Heart left ventricle (tissue), 13 donors: ENCODE data around the gene KRT80.

Source experiments
- CTCF ChIP-seq, 12 donors: fragments of 200-600 bp; sonication (generic) in 4 of 12; IDR thresholded peaks; one replicate each; pipeline versions ENCODE4 v1.5.0 to v1.8.0; 2018 to 2022; ENCODE audit warnings: antibody characterized with exemption in 12 of 12, mild to moderate bottlenecking in 5 of 12
- POLR2A ChIP-seq, 2 donors: fragments of 450-650 bp; IDR thresholded peaks; one replicate each; pipeline ENCODE4 v1.6.1; 2017; ENCODE audit warnings: antibody characterized with exemption in 2 of 2, mild to moderate bottlenecking in 2 of 2, moderate library complexity in 2 of 2
- donor health status: ischemic (EF 13 %, LVEDD 7.1; RV severe dilation, severe dysfunction).
- donor health status: DM: no; HTN: yes; CAD: no.
- donor health status: DM: no; HTN: no; CAD: no.
- donor health status: ischemic (EF 25% LVEDD 6.9; RV normal size, moderate dysfunction).
- donor health status: ischemic (EF 25% LVEDD 5.7; RV mildly dilated, moderate dysfunction).
- donor health status: ischemic (EF 35%, LVEDD 5.7; RV mildly dilated, moderate dysfunction).
- donor health status: nonischemic (EF 11% LVEDD 7.7; RV severe dilation, severe dysfunction).
- donor health status: DM: yes; HTN: yes; CAD: no.
- donor health status: PGD.
- donor health status: ischemic (EF 29% LVEDD 5.4; RV normal size, mild dysfunction).
- donor health status: nonischemic (EF 23%, LVEDD 6.1; RV moderate dilation, normal function).

- no peak for TF ChIP-seq CTCF (IDR thresholded peaks at IDR 0.05)
- TF ChIP-seq POLR2A (IDR thresholded peaks at IDR 0.05) = no peak
Observed at GRCh38 chr12:52165096-52165855, 26.5 kb downstream of the KRT80 start.
